CD14-positive monocyte (primary cell): ENCODE data around the gene TNFRSF12A. TPM values are rescaled to one million over a fixed set of nuclear protein-coding genes. Genes with fewer than 3 reads are reported as not detected.

ENCODE experiments used
- DNase-seq, 3 donors: peaks; one replicate each; pipeline ENCODE4 v3.0.0-alpha.2; 2011 to 2022
- H2AFZ ChIP-seq: 2 replicates; pipeline ENCODE4 v1.6.0; 2012; ENCODE audit warnings: mild to moderate bottlenecking, low read depth, low read length, inconsistent platforms; ENCODE audit not compliant: insufficient read depth, poor library complexity, severe bottlenecking
- H3K27ac ChIP-seq, 2 donors: 1 replicate in 1 of 2; 2 replicates in 1 of 2; pipeline ENCODE4 v1.5.1; 2012 to 2013; ENCODE audit warnings: low read length in 2 of 2, control low read depth in 1 of 2, inconsistent platforms in 1 of 2, low read depth in 1 of 2, mild to moderate bottlenecking in 1 of 2
- H3K27me3 ChIP-seq, 2 donors: one replicate each; pipeline versions ENCODE4 v1.6.0 to v1.6.1; 2011 to 2013; ENCODE audit warnings: low read length in 2 of 2; ENCODE audit not compliant: control insufficient read depth in 2 of 2, insufficient read depth in 2 of 2
- H3K36me3 ChIP-seq, 2 donors: replicated peaks in 1 of 2; 1 replicate in 1 of 2; 2 replicates in 1 of 2; pipeline versions ENCODE4 v1.5.1 to v1.6.1; 2012 to 2013; ENCODE audit warnings: low read length in 2 of 2, control low read depth in 1 of 2, inconsistent platforms in 1 of 2, mild to moderate bottlenecking in 1 of 2; ENCODE audit not compliant: insufficient read depth in 2 of 2, control insufficient read depth in 1 of 2
- H3K4me1 ChIP-seq, 2 donors: 1 replicate in 1 of 2; 2 replicates in 1 of 2; pipeline versions ENCODE4 v1.5.1 to v1.6.1; 2012 to 2013; ENCODE audit warnings: low read length in 2 of 2, control low read depth in 1 of 2, inconsistent platforms in 1 of 2, mild to moderate bottlenecking in 1 of 2, moderate library complexity in 1 of 2; ENCODE audit not compliant: insufficient read depth in 2 of 2, control insufficient read depth in 1 of 2
- H3K4me2 ChIP-seq: replicated peaks from 2 replicates; pipeline ENCODE3; 2012; ENCODE audit warnings: low read length, moderate library complexity, mild to moderate bottlenecking; ENCODE audit not compliant: poor library complexity, severe bottlenecking; ENCODE audit errors: extremely low read depth
- H3K4me3 ChIP-seq, 3 experiments: fragments of 200-600 bp in 1 of 3; sonication (generic) in 1 of 3; replicated peaks in 1 of 3; 1 replicate in 2 of 3; 2 replicates in 1 of 3; pipeline ENCODE4 v1.5.1; 2011 to 2013; ENCODE audit warnings: low read length in 3 of 3, mild to moderate bottlenecking in 3 of 3, control low read depth in 2 of 3, low read depth in 2 of 3, inconsistent platforms in 1 of 3, moderate library complexity in 1 of 3
- H3K79me2 ChIP-seq: 2 replicates; pipeline ENCODE4 v1.6.0; 2012; ENCODE audit warnings: mild to moderate bottlenecking, control low read depth, inconsistent platforms, low read length, moderate library complexity; ENCODE audit not compliant: insufficient read depth
- H3K9ac ChIP-seq: 2 replicates; pipeline ENCODE4 v1.6.0; 2017; ENCODE audit warnings: low read length, mild to moderate bottlenecking; ENCODE audit not compliant: insufficient read depth, poor library complexity, severe bottlenecking
- H3K9me3 ChIP-seq, 2 donors: replicated peaks in 1 of 2; 1 replicate in 1 of 2; 2 replicates in 1 of 2; pipeline versions ENCODE4 v1.5.1 to v1.6.1; 2012 to 2013; ENCODE audit warnings: low read length in 2 of 2, control low read depth in 1 of 2; ENCODE audit not compliant: control insufficient read depth in 1 of 2, insufficient read depth in 1 of 2
- H4K20me1 ChIP-seq: 2 replicates; pipeline ENCODE4 v1.6.0; 2012; ENCODE audit warnings: mild to moderate bottlenecking, low read length, control low read depth, moderate library complexity; ENCODE audit not compliant: insufficient read depth
- H3K27ac Mint-ChIP-seq, 7 donors: one replicate each; pipeline ENCODE4 v1.8.0; 2020; ENCODE audit warnings: mild to moderate bottlenecking in 7 of 7, mixed read lengths in 7 of 7, moderate library complexity in 6 of 7, inconsistent platforms in 2 of 7
- H3K27me3 Mint-ChIP-seq, 3 donors: one replicate each; pipeline ENCODE4 v1.8.0; 2021 to 2022; ENCODE audit warnings: low read depth in 3 of 3, mild to moderate bottlenecking in 3 of 3, mixed read lengths in 3 of 3, moderate library complexity in 3 of 3, inconsistent platforms in 1 of 3
- H3K36me3 Mint-ChIP-seq, 2 donors: one replicate each; pipeline ENCODE4 v1.8.0; 2020; ENCODE audit warnings: mixed read lengths in 2 of 2, inconsistent platforms in 1 of 2, mild to moderate bottlenecking in 1 of 2
- H3K4me1 Mint-ChIP-seq: one replicate; pipeline ENCODE4 v1.8.0; 2020; ENCODE audit warnings: mild to moderate bottlenecking, mixed read lengths
- H3K4me3 Mint-ChIP-seq, 2 donors: one replicate each; pipeline ENCODE4 v1.8.0; 2020; ENCODE audit warnings: mild to moderate bottlenecking in 2 of 2, mixed read lengths in 2 of 2, moderate library complexity in 1 of 2
- H3K9me3 Mint-ChIP-seq, 7 donors: one replicate each; pipeline ENCODE4 v1.8.0; 2020 to 2022; ENCODE audit warnings: mixed read lengths in 7 of 7, mild to moderate bottlenecking in 6 of 7, moderate library complexity in 6 of 7, inconsistent platforms in 2 of 7
- WGBS: methylation state at CpG from one replicate; pipeline ENCODE4 v1.1.5; 2013; ENCODE audit warnings: missing lambda C conversion rate; ENCODE audit not compliant: insufficient coverage; 5-methylcytosine and 5-hydroxymethylcytosine counted together
- intact Hi-C, 2 donors: fragments of 100-400 bp; cut with micrococcal nuclease; formaldehyde crosslinking; loops; one replicate each; pipeline versions ENCODE4 v1.15.0 to v1.15.1; 2023
- polyA plus RNA-seq, 3 donors: library from polyadenylated mRNA; depleted of rRNA in 1 of 3; unstranded in 2 of 3; stranded (reverse) in 1 of 3; fragments of 300-500 nt in 2 of 3; fragments of >200 nt in 1 of 3; fragmentation: Illumina TruSeq in 2 of 3; gene quantifications; 1 replicate in 2 of 3; 2 replicates in 1 of 3; pipeline ENCODE4 v1.2.3, GENCODE V29; 2012 to 2021
- TF ChIP-seq, protein P1 (sequence below): fragments of 200-600 bp; IDR thresholded peaks from one replicate; pipeline ENCODE4 v1.8.0; 2022; ENCODE audit warnings: antibody characterized with exemption, mild to moderate bottlenecking

The TNFRSF12A gene
- polyA plus RNA-seq, 3 donors: 2.9 to 6.2 (median 5.7) TPM

DNA sequence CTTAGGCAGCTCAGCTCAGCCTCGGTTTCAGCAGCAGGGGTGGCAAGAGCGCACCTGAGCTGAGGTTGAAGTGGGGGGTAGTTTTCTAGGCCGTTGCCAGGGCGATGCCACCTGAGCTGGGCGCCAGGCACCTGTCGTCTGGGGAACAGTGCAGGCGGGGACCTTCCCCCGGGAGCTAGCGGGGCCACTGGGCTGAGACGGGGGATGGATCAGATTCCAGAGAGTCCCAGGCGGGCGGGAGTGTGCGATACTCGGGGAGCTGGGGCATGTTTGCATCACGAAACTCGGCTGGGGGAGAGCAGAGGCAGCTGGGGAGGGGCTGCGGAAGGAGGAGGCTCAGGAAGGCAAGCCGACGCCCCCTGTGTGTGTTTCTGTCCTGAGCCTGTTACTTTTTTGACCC, 7.9 kb upstream of the TNFRSF12A start:
- H3K9ac ChIP-seq: no peak overlapping the region
- DNase-seq: no peak
- WGBS: 47% methylated on average over 17 of the region's 19 CpGs
- no peak overlapping the region for H3K4me2 ChIP-seq
- TF ChIP-seq, protein P1, sequence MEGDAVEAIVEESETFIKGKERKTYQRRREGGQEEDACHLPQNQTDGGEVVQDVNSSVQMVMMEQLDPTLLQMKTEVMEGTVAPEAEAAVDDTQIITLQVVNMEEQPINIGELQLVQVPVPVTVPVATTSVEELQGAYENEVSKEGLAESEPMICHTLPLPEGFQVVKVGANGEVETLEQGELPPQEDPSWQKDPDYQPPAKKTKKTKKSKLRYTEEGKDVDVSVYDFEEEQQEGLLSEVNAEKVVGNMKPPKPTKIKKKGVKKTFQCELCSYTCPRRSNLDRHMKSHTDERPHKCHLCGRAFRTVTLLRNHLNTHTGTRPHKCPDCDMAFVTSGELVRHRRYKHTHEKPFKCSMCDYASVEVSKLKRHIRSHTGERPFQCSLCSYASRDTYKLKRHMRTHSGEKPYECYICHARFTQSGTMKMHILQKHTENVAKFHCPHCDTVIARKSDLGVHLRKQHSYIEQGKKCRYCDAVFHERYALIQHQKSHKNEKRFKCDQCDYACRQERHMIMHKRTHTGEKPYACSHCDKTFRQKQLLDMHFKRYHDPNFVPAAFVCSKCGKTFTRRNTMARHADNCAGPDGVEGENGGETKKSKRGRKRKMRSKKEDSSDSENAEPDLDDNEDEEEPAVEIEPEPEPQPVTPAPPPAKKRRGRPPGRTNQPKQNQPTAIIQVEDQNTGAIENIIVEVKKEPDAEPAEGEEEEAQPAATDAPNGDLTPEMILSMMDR: no peak
- H3K27me3 ChIP-seq: peaks cover 0 to 35% of the 10 kb centered on the region in 2 donors
- H3K27me3 Mint-ChIP-seq: peaks cover 32 to 47% (median 36%) of the 10 kb centered on the region in 3 donors
- H3K4me3 ChIP-seq: no peak overlapping the region
- H3K36me3 Mint-ChIP-seq: no peaks in the 10 kb centered on the region
- H3K4me1 Mint-ChIP-seq: peaks cover 30% of the 10 kb centered on the region
- H3K9me3 ChIP-seq: no peaks in the 10 kb centered on the region
- H2AFZ ChIP-seq: no peak overlapping the region
- peaks cover 0 to 2% (median 0%) of the 10 kb centered on the region in 7 donors for H3K9me3 Mint-ChIP-seq
- no peak overlapping the region for H3K27ac ChIP-seq
- no peaks in the 10 kb centered on the region for H3K36me3 ChIP-seq
- intact Hi-C loops: no loop called here
- no peak overlapping the region for H3K27ac Mint-ChIP-seq
- peaks cover 23 to 30% of the 10 kb centered on the region in 2 donors for H3K4me1 ChIP-seq
- peak overlapping the region in 1 of 2 donors; percentile 67 for H3K4me3 Mint-ChIP-seq
- no peaks in the 10 kb centered on the region for H3K79me2 ChIP-seq
- no peaks in the 10 kb centered on the region for H4K20me1 ChIP-seq

DNA sequence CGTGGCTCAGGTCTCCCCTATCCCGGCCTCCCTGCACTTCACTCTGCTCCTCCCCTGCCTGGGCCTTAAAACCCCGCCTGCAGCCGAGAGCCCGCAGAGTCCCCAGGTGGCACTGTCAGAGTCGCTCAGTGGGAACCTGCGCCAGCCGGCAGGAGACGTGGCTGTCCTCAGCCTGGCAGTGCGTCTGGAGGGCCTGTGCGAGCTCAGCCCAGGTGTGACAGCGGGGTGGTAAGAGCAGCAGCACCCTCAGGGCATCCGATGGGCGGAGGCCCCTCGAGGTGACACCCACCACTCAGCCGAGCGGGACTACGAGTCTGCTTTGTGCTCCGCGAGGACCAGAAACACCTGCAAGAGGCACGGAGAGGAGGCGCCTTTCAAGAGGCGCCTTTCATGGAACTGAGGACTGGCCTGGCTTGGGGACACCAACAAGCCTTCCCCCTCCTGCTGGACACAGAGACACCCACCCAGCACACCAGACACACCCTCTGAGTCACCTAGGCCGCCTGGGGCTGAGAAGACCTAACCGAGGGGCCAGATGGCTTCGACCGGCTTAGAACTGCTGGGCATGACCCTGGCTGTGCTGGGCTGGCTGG, 7.2 kb upstream of the TNFRSF12A start, which contains the start of gene CLDN9:
CLDN9 (plus strand) TSS at position 96 of the 593 bp plus-strand sequence; CDS start at position 536, 440 bp downstream.
- H3K9ac ChIP-seq: no peak within 1 kb of the TSS
- H3K9me3 Mint-ChIP-seq: peaks cover 0 to 2% (median 0%) of the 10 kb centered on the region in 7 donors

More for the DNA sequence above, 7.2 kb upstream of the TNFRSF12A start, which contains the start of gene CLDN9:
- Mint-ChIP-seq H3K4me1 (peaks cover 23% of the 10 kb centered on the region), H3K36me3 (no peaks in the 10 kb centered on the region), H3K4me3 (peak within 1 kb of the TSS in 1 of 2 donors; percentile 67), H3K27me3 (peaks cover 31 to 53% (median 37%) of the 10 kb centered on the region in 3 donors), H3K27ac (no peak within 1 kb of the TSS)
- 65% methylated on average over 21 of the region's 27 CpGs for WGBS
- Histone ChIP-seq H3K27ac (no peak within 1 kb of the TSS), H4K20me1 (no peaks in the 10 kb centered on the region), H3K36me3 (no peaks in the 10 kb centered on the region), H3K4me3 (no peak within 1 kb of the TSS), H3K4me2 (no peak within 1 kb of the TSS), H3K79me2 (no peaks in the 10 kb centered on the region), H2AFZ (no peak within 1 kb of the TSS), H3K9me3 (no peaks in the 10 kb centered on the region), H3K27me3 (peaks cover 0 to 38% of the 10 kb centered on the region in 2 donors), H3K4me1 (peaks cover 18 to 25% of the 10 kb centered on the region in 2 donors)
- TF ChIP-seq, protein P1: no peak
- DNase-seq: no peak
- intact Hi-C loops: no loop called here
